ENCODE measurements around the gene WARS2. TPM values are rescaled to one million over a fixed set of nuclear protein-coding genes. Genes with fewer than 3 reads are reported as not detected.

The WARS2 gene
- total and polyA plus RNA-seq, 2 of the 8 experiments (the other 6 are each of a cell fraction or from before 2014, with no cell fraction given): 4.3 to 12.9 TPM

DNA sequence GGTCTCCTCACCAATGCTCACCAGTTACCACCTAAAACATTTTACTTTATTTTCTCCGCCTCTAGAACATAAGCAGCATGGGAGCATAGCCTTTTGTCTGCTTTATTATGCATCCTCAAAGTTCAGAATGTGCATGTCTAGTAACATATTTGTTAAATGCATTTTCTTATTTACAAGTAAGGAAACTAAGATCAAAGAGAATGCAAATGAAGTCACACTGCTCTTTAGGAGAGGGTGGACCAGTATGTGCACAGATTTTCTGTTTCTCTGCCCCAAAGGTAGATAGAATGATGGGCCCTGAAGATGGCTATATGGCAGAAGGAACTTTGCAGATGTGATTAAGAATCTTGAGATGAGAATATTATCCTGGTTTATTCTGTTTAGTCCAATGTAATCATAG is 9.7 kb upstream of the WARS2 start:
- no peaks in the 10 kb centered on the region for H3K27me3 ChIP-seq (replicated peaks in 1 of 4; ENCODE audit: control insufficient read depth in 3 of 4, extremely low read depth in 1 of 4, insufficient read depth in 3 of 4, low read length in 3 of 4)
- no peaks in the 10 kb centered on the region for H3K79me1 ChIP-seq (ENCODE audit: low read depth, low read length)
- WGBS, 2 experiments (ENCODE audit: extremely low coverage in 1 of 2, insufficient coverage in 1 of 2, insufficient read length in 1 of 2, insufficient replicate concordance in 2 of 2, low coverage in 1 of 2, low lambda C conversion rate in 2 of 2, missing lambda C conversion rate in 1 of 2): 95% methylated on average over 1 of the region's 1 CpG; no CpG with 5 or more reads in 1 of the 2 experiments
- H3K27ac ChIP-seq (ENCODE audit: low read depth, low read length): no peak overlapping the region
- no peak for FAIRE-seq
- no peak overlapping the region for H3K4me2 ChIP-seq (ENCODE audit: insufficient read depth in 1 of 2, low read depth in 2 of 2, low read length in 2 of 2)
- H2BK120ac ChIP-seq (replicated peaks; ENCODE audit: low read depth, low read length): no peak overlapping the region
- DNase-seq (ENCODE audit: low read depth in 1 of 2, low spot score in 2 of 2): no peak
- no peaks in the 10 kb centered on the region for H3K9me3 ChIP-seq (ENCODE audit: insufficient read depth in 2 of 2, low read depth in 1 of 2, low read length in 1 of 2)
- no peak overlapping the region for H2BK20ac ChIP-seq (ENCODE audit: low read length)
- H3K9ac ChIP-seq (replicated peaks in 1 of 4; ENCODE audit: extremely low read depth in 1 of 4, low read depth in 3 of 4, low read length in 3 of 4): 0 out of 7 replicates have a peak overlapping the region, but pooled peaks of 1 of the 4 experiments have one; percentile 14
- H2AK5ac ChIP-seq (ENCODE audit: low read depth, low read length): no peak overlapping the region
- H2AFZ ChIP-seq (ENCODE audit: low read length): no peak overlapping the region
- no peak overlapping the region for H3K4ac ChIP-seq (replicated peaks; ENCODE audit: insufficient read length, low read depth, low read length)
- H3K23ac ChIP-seq (ENCODE audit: insufficient read length): no peak overlapping the region
- no peak overlapping the region for H4K5ac ChIP-seq (ENCODE audit: insufficient read length, low read depth, low read length)
- H4K20me1 ChIP-seq (replicated peaks in 1 of 2; ENCODE audit: control insufficient read depth in 1 of 2, insufficient read depth in 2 of 2, low read length in 2 of 2): no peaks in the 10 kb centered on the region
- no peak overlapping the region for H4K91ac ChIP-seq (replicated peaks; ENCODE audit: insufficient read length, low read length)
- no peak overlapping the region for H3K14ac ChIP-seq (ENCODE audit: insufficient read length)
- H2BK12ac ChIP-seq (ENCODE audit: low read depth, low read length): no peak overlapping the region
- H3K18ac ChIP-seq (ENCODE audit: extremely low read depth, low read length): no peak overlapping the region
- H3K23me2 ChIP-seq (ENCODE audit: low read depth, low read length): no peaks in the 10 kb centered on the region
- H4K8ac ChIP-seq (ENCODE audit: extremely low read depth, insufficient read depth, low read length): no peak overlapping the region
- H3K4me1 ChIP-seq (replicated peaks in 1 of 4; ENCODE audit: control insufficient read depth in 3 of 4, insufficient read depth in 4 of 4, low read length in 3 of 4): peaks cover 0 to 2% (median 0%) of the 10 kb centered on the region in 4 experiments; a peak in 1 of 7 replicates
- CTCF ChIA-PET (ENCODE audit: partially characterized antibody): interaction anchor here (1.0 to 2.2 kb wide), 2 partner anchors 9 to 14 kb away, joined by 3 to 7 read pairs; partner anchors contain the start of gene WARS2
- no peak overlapping the region for H2BK5ac ChIP-seq (ENCODE audit: low read depth, low read length)
- H3K36me3 ChIP-seq (ENCODE audit: control insufficient read depth in 2 of 4, insufficient read depth in 4 of 4, low read length in 3 of 4): no peaks in the 10 kb centered on the region; a peak in 1 of 8 replicates
- H3K56ac ChIP-seq (replicated peaks; ENCODE audit: insufficient read length, low read depth, low read length): no peak overlapping the region
- POLR2A ChIA-PET (ENCODE audit: partially characterized antibody): no interaction called here
- no peak overlapping the region for H3K4me3 ChIP-seq (ENCODE audit: extremely low read depth in 1 of 4, insufficient read depth in 2 of 4, low read depth in 3 of 4, low read length in 4 of 4)
- H3K79me2 ChIP-seq (ENCODE audit: control insufficient read depth in 1 of 2, insufficient read depth in 2 of 2, low read length in 2 of 2): no peaks in the 10 kb centered on the region
- H2BK15ac ChIP-seq (ENCODE audit: low read length): no peak overlapping the region
- TF ChIP-seq NANOG (IDR thresholded peaks at IDR 0.05; ENCODE audit: insufficient read depth, low read depth, low read length, poor library complexity, severe bottlenecking) (no peak), CTBP2 (IDR thresholded peaks at IDR 0.05; ENCODE audit: borderline replicate concordance, insufficient read depth, insufficient read length, low read length) (no peak), EZH2 (IDR thresholded peaks at IDR 0.05; ENCODE audit: low read depth, low read length, severe bottlenecking) (no peak), BCL11A (IDR thresholded peaks at IDR 0.05; ENCODE audit: low read depth in 2 of 2, low read length in 2 of 2) (no peak), CHD2 (IDR thresholded peaks at IDR 0.05; ENCODE audit: low read length) (no peak), CREB1 (IDR thresholded peaks at IDR 0.05) (no peak)
- TF ChIP-seq, protein P1, sequence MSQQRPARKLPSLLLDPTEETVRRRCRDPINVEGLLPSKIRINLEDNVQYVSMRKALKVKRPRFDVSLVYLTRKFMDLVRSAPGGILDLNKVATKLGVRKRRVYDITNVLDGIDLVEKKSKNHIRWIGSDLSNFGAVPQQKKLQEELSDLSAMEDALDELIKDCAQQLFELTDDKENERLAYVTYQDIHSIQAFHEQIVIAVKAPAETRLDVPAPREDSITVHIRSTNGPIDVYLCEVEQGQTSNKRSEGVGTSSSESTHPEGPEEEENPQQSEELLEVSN (IDR thresholded peaks at IDR 0.05): no peak

Measured in H1 (cell line).